ENCODE measurements around the gene ADD3.
"Not testable (repeated sequence)": the region's sequence is repeated elsewhere in the genome, so short reads cannot be mapped to it uniquely, and the experiment has no call there.

Gene ADD3

DNA sequence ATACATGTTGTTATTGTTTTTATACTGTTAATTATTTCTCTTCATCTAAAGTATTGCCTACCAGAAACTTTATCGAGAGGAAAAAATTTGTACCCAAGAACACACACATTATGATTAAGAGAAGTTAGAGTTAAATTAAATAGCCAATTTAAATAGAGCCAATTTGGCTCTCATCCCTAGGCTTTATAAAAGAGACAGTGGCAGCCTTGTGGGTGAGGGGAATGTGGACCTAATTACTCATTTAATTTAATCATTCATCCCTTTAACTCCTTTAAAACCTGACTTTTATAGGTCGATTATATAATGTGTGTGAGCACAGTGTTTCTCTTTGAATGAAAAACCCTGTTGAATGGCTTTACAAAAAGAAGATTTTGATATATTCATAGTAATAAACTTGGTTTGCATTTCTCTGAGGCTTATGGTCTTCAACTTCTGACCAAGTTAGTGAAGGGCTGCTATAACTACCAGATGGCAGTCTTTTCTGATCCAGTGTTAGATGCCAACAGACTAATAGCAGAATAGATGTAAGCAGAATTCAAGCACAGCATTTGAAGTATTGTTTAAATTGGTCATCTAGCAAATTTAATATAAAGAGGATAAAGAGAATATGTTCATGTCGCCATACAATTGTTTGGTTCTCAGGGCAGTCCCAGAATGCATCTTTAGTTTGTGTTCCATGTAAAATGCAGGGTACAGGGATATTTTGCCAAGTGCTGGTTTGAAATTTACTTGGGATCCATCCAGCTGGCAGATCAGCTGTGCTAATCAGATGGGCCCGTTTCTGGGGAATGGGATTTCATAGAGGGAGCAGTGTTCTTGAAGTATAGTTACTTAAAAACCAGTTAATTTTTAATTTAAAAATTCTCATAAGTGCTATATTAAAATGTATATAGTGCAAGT, 25.3 kb downstream of the ADD3 start:
- no peak for DNase-seq (ENCODE audit: extremely low read depth in 1 of 2, low read depth in 1 of 2)

DNA sequence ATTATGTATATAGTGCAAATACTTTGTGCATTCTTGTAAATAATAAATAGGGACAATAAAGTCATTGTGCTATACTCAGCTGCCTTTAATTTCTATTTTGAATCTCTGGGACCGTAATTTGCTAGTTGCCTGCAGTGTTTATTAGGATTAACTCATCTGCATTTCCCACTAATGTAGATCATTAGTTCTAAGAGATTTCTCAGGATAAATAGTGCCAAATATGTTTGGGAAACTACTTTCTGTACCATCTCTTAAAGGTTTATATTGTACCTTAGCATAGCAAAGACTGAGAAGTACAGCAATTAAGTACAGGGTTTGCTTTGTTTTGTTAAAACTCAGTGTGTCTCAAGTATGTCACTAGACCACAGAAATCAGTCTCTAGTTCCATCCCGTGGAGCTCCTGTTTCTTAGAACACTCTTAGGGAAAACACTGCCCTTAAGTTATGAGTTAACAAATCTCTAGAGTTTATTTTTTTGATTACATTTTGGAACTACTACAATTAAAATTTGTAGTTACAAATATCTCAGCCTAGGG, 26.0 kb downstream of the ADD3 start:
- no peak for DNase-seq (ENCODE audit: extremely low read depth in 1 of 2, low read depth in 1 of 2)

DNA sequence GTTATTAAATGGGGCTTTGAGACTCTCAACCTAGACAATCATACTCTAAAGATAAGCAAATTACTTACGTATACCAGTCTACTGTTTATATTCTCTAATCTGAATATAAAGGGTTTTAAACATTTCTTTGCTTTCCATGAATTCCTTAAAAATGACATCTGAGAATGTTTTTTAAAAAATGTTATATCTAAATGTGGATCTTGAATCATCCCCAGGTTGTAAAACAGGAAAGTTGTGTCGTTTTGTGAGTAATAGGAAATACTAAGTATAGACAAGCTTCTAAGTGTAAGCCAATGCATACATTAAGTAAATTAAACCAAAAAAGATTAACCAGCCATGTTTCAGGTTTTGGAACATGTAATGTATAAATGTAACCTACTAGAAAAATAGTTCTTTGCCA, 26.8 kb downstream of the ADD3 start:
- DNase-seq (ENCODE audit: extremely low read depth in 1 of 2, low read depth in 1 of 2) = no peak

DNA sequence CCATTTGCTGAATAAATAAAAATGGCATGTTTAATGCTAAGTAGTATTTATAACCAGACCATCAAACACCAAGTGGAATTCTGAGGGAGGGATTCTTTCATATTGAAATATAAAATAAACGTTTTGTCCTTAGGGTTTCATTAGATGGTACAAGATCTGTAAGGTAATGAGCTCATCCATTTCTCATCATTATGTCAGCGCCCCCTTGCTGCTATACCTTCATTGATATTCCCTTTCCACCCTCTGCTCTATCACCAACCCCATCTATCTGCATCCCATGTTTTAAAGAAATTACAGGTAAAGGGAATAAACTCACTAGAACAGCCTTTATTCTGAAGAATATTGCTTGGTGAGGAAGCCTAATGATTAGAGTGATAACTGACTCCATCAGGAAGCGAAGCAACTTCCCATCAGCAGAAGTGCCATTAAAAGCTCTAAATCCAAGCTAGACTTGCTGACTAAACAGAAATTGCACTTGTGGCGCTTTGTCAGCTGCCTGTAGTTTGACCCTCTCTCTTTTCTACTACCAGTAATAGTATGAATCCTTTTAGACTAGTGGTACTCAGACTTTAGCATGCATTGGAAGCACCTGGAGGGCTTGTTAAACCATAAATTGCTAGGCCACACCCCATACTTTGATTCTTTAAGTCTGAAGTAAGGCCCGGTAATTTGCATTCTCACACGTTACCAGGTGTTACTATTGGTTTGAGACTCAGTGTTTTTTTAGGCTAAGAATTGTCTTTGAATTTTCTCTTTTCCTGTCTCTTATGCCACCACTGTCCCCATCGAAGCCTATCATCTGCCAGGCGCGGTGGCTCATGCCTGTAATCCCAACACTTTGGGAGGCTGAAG, 27.5 kb downstream of the ADD3 start:
- no peak for DNase-seq (ENCODE audit: extremely low read depth in 1 of 2, low read depth in 1 of 2)

DNA sequence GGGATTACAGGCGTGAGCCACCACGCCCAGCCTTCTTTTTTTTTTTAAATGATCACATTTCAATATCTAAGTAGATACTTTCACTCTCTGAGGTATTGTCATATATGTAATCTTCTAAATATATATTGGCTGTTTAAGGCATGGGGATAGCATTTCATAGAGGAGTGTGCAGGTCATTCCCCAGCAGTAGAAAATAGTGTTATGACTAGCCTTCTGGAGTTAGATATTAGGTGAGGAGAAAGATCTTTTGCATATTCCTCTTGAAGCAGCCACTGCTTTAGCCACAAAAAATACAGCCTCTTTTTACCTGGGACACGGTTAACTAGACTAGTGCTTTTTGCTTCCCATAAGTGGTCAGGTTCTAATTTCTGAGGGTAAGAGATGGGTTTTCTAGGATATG, 28.9 kb downstream of the ADD3 start:
- DNase-seq (ENCODE audit: extremely low read depth in 1 of 2, low read depth in 1 of 2) = no peak

DNA sequence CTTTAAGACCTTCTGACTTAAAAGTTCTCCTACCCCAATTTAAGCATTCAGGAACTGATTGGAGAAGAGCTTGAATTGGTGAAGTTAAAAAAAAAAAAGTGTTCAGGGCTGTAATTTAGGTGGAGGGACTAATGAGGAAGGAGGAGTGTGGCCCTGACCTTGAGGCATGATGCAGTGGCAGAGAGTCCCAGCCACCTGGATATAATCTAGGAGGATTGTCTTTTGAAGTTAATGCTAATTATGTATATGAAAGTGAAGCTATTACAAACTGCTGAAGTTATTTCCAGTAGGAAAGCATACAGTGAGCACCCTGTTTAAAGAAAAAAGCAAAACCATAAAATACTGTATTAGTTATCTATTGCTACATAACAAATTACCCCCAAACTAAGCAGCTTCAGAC, 31.5 kb downstream of the ADD3 start:
- DNase-seq (ENCODE audit: extremely low read depth in 1 of 2, low read depth in 1 of 2) = no peak

DNA sequence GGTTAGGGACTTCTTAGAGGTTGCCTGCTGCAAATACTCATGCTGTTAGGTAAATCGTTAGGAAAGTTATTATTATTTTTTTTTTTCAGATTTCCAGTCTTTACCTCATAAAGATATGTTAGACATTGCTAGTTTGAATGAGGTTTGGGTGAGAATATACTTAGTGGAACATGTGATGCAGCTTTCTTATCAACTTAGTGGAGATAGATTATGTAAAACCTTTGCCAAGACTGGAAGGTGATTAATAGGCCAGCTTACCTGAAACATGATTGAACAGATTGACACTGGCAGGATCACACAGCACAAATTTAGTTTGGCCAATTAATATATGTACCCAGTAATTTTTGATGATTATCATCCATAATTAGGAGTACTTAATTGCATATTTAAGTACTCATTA, 32.3 kb downstream of the ADD3 start:
- no peak for DNase-seq (ENCODE audit: extremely low read depth in 1 of 2, low read depth in 1 of 2)

DNA sequence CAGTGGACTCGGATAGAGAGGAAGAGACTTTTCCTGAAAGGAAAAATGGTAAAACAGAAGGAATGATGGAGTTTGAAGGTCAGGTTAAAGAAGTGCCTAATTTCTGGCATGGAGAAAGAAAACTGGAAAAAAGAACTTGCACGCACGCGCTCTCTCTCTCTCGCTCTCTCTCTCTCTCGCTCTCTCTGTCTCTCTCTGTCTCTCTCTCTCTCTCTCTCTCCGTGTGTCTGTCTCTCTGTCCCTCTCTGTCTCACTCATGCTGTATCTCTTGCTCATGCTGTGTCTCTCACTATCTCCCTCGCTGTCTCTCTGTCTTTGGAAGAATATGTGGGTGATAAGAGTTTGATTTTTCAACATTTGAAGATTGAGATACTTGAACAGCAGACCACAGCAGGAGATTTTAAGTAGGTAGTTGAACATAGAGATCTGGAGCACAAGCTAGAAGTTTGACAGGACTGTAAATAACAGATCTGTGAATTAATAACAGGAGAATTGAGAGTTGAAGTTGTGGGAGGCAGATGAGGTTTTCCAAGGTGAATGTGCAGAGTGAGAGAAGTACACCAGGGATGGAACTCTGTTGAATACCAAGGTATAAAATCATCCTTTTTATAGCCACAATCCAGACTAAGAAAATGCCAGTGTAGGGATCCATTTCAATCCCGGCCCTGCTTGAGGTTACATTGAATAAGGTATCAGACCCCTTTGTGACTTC, 33.1 kb downstream of the ADD3 start:
- no peak for DNase-seq (ENCODE audit: extremely low read depth in 1 of 2, low read depth in 1 of 2)

DNA sequence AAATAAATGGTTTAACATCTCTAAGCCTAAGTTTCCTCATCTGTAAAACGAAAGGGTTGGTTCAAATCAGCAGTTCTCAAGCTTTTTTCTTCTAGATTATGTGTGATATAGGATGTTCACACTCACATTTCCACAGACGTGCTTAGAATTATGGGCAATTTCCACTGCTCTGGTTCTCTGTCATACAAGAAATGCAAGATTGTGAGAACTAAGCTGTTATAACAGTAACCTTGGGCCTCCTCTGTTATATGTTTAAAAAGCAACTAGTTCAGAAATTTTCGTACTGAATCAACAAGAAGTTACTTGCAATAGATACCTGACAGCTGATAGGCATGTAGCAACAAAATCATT, 33.7 kb downstream of the ADD3 start:
- no peak for DNase-seq (ENCODE audit: extremely low read depth in 1 of 2, low read depth in 1 of 2)

DNA sequence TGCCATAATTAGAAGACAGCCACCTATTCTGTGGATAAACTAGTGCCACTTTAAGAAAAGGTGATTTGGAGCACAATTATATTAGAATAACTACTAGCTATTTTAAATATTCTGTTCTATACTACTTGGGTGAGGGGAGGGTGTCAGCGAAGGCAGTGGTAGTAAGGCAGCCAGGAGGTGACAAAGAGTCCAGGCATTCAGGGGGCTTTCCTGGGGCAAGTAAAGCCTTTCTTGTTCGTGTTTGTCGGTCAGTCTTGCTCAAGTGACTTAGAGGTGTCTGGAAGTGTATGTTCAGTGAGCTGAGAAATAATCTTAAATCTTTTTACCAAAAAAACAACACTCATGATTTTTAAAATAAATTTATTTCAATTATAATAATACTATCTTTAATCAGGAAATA, 34.4 kb downstream of the ADD3 start:
- DNase-seq (ENCODE audit: extremely low read depth in 1 of 2, low read depth in 1 of 2) = no peak

DNA sequence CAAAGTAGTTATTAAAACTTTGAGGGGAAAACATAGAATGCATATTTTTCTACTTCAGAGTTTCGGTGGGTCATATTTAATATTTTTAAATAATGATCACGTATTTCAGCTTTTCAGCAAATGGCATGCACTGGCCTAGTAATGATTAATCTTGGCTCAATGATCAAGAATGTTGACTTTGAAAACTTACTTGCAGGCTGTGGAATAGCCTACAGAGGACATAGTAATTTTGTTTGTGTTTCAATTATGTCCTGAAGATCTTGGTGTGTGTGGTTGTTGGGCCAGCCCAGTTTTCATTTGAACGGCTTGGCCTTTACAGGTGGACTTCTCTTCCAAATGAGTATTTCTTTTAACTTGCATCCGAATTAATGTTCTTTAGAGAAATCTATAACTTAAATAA, 35.1 kb downstream of the ADD3 start:
- DNase-seq (ENCODE audit: extremely low read depth in 1 of 2, low read depth in 1 of 2) = no peak

DNA sequence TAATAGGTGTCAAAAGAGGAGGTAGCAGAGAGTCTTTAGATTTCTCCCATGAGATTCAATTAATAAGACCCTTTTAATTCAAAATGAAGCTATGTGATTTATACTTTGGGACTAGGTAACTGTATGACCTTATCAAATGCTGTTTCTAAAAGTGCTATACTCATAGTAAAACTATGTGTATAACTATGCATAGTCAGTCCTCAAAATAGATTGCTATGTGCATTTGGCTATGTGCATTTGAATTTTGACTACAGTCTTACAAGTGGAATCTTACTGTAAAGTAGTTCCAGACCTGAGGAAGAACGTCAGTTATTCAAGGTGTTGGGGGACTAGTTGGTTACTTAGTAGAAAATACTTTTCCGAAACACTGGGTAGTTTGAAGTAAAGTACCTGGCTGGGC, 36.9 kb downstream of the ADD3 start:
- no peak for DNase-seq (ENCODE audit: extremely low read depth in 1 of 2, low read depth in 1 of 2)

DNA sequence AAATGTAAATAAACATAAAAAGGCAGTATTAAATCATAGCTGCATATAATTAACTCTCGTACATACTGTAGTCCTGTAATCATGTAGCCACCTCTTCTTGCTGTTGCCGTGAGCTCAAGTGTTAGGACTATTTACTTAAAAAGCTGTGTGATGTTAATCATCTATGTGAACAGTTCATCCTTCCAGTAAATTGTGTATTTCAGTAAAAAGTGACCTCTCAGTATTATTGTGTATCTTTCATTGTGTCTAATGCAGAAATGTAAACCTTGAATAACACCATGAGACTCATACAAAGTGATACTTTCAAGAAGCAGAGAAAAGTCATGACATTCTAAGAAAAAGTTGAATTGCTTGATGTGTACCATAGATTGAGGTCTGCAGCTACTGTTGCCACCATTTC, 38.0 kb downstream of the ADD3 start:
- DNase-seq (ENCODE audit: extremely low read depth in 1 of 2, low read depth in 1 of 2) = no peak

DNA sequence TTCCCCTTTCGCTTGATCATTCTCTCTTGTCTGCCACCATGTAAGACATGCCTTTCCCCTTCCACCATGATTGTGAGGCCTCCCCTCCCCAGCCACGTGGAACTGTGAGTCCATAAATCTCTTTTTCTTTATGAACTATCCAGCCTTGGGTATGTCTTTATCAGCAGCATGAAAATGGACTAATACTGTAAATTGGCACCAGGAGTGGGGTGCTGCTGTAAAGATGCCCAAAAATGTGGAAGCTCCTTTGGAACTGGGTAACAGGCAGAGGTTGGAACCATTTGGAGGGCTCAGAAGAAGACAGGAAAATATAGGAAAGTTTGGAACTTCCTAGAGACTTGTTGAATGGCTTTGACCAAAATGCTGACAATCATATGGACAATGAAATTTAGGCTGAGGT, 40.4 kb downstream of the ADD3 start:
- not testable (repeated sequence) for DNase-seq (ENCODE audit: extremely low read depth in 1 of 2, low read depth in 1 of 2)

DNA sequence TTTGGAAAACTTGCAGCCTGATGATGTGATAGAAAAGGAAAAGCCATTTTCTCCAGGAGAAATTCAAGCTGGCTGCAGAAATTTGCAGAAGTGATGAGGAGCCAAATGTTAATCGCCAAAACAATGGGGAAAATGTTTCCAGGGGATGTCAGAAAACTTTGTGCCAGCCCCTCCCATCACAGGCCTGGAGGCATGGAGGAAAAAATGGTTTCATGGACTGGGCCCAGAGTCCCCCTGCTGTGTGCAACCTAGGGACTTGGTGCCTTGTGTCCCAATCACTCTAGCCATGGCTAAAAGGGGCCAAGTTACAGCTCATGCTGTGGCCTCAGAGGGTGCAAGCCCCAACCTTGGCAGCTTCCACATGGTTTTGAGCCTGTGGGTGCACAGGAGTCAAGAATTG, 41.0 kb downstream of the ADD3 start:
- DNase-seq (ENCODE audit: extremely low read depth in 1 of 2, low read depth in 1 of 2) = no peak

DNA sequence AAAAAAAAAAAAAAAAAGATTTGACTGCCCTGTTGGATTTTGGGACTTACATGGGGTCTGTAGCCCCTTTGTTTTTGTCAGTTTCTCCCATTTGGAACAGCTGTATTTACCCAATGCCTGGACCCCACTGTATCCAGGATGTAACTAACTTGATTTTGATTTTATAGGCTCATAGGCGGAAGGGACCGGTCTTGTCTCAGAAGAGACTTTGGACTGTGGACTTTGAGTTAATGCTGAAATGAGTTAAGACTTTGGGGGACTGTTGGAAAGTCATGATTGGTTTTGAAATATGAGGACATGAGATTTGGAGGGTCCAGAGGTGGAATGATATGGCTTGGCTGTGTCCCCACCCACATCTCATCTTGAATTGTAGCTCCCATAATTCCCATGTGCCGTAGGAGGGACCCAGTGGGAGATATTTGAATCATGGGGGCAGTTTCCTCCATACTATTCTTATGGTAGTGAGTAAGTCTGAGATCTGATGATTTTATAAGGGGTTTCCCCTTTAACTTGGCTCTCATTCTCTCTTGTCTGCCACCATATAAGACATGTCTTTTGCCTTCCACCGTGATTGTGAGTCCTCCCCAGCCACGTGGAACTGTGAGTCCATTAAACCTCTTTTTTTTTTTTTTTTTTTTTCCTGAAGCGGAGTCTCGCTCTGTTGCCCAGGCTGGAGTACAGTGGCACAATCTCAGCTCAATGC, 42.3 kb downstream of the ADD3 start:
- not testable (repeated sequence) for DNase-seq (ENCODE audit: extremely low read depth in 1 of 2, low read depth in 1 of 2)

DNA sequence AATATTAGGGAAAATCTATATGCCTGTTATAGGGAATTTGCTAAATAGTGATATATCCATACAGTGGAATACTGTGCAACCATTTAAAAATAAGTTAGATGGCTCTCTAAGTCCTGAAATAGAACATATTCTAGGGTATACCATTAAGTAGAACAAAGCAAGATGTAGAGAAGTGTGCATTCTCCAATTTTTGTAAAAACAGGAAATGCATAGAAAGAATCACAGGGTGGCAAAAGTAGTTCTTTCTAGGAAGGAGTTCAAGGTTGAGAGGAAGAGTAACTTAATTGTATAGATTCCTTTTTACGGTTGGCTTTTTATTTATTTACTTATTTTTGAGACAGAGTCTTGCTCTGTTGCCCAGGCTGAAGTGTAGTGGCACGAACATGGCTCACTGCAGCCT, 43.7 kb downstream of the ADD3 start:
- no peak for DNase-seq (ENCODE audit: extremely low read depth in 1 of 2, low read depth in 1 of 2)

DNA sequence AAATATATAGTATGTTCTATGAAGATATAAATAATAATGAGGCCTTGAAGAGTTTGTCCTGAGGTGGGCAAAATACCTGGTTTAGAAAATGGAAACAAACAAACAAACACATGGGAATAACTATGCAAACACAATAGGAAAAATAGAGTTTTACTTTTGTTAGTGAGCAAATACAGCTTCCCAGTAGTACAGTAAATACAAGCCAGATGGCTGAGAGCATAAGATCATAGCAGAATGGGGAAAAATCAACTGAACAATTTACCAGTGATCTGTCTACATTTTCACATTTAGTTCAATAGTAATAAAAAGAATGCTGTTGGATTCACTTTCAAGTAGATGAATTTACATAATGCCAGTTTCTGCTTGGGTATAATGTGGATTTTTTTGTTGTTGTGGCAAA, 45.1 kb downstream of the ADD3 start:
- no peak for DNase-seq (ENCODE audit: extremely low read depth in 1 of 2, low read depth in 1 of 2)

DNA sequence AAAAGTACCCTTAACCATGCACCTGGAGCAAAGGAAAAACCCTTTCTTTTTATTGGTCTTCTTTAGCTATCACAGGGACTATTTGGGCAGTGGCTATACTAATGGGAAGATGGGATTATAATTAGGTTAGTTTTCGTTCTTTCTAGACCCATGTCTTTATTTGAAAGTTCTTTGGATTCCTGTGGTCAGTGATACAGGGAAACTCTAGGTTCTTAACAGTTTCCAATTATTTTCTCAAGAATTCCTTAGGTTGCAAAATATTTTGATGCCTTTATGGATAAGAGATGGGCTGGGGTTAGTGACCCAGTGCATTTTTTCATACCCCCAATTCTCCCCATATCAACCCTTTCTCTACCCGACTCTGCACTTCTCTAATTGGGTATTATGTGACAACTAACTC, 49.0 kb downstream of the ADD3 start:
- no peak for DNase-seq (ENCODE audit: extremely low read depth in 1 of 2, low read depth in 1 of 2)

DNA sequence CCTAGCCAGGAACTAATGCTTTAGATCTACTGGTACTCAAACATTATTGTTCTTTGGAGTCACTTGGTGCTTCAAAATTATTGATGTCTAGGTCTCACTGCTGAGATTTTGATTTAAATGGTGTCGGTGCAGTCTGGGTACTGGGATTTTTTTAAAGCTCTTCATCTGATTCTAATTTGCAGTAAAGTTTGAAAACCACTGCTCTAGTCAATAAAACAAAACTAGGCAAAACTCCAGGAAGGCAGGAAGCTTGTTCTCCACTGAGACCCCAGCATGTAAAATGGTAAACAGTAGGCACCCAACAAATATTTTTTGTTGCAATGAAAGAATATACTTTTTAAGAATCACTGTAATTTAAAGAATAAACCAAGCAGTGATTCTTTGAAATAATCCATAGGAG, 49.7 kb downstream of the ADD3 start:
- no peak for DNase-seq (ENCODE audit: extremely low read depth in 1 of 2, low read depth in 1 of 2)

DNA sequence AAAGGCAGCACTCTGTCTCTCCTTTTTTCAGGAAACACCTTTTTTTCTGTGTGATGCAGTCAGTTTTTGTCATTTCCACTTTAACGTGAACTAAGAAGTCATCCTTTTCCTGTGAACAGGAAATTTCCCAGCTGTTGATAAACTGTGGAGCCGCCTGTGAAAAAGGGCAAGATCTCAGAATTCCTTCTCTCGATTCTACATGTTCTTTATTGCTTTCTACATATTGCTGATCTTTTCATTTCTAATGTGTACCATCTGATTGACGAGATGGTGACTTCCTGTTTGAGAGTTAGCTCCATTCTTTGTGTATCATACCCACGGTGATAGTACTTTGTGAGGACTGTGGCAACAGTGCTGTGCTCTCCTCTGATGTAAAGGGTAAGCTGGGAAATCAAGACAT, 50.4 kb downstream of the ADD3 start:
- no peak for DNase-seq (ENCODE audit: extremely low read depth in 1 of 2, low read depth in 1 of 2)
